Panc1 (cell line): ENCODE data around the gene FAM81A. TPM values are rescaled to one million over a fixed set of nuclear protein-coding genes. Genes with fewer than 3 reads are reported as not detected.
"Not testable (repeated sequence)": the region's sequence is repeated elsewhere in the genome, so short reads cannot be mapped to it uniquely, and the experiment has no call there.

ENCODE experiments used
- ATAC-seq: fragments of 200-7000 bp; cut with Tn5 transposase; 2 replicates; pipeline ENCODE4 v1.9.1; 2020; ENCODE audit warnings: mild to moderate bottlenecking, moderate library complexity
- BruUV-seq: library from RNA; stranded (reverse); fragments of 400-500 nt; replicated peaks from 2 replicates; lab custom pipeline; 2021; lab: Mats Ljungman, UMichigan
- CTCF ChIA-PET: fragments of 300-600 bp; sonication (Branson Sonifier 250); formaldehyde crosslinking; loops from one replicate; lab custom pipeline; 2022; ENCODE audit warnings: antibody characterized with exemption; lab: Charles Lee
- POLR2A ChIA-PET: fragments of 300-600 bp; sonication (Branson Sonifier 250); formaldehyde crosslinking; loops from one replicate; lab custom pipeline; 2022; ENCODE audit warnings: antibody characterized with exemption; lab: Charles Lee
- DNase-seq: peaks from one replicate; pipeline ENCODE4 v3.0.0-alpha.2; 2010; ENCODE audit warnings: low read depth, low spot score
- H3K27ac ChIP-seq: 2 replicates; pipeline ENCODE4 v1.5.1; 2011; ENCODE audit warnings: mild to moderate bottlenecking, low read length, inconsistent platforms
- H3K27me3 ChIP-seq: fragments of 200-500 bp; sonication (Bioruptor generic); 2 replicates; pipeline ENCODE4 v1.6.0; 2014; ENCODE audit warnings: low read length, inconsistent platforms; ENCODE audit not compliant: control insufficient read depth, insufficient read depth
- H3K36me3 ChIP-seq: fragments of 200-500 bp; sonication (Bioruptor generic); 2 replicates; pipeline ENCODE4 v1.5.1; 2014; ENCODE audit warnings: inconsistent platforms, mild to moderate bottlenecking, low read length, moderate library complexity; ENCODE audit not compliant: control insufficient read depth, insufficient read depth
- H3K4me1 ChIP-seq: 2 replicates; pipeline ENCODE4 v1.5.1; 2011; ENCODE audit warnings: inconsistent platforms, mild to moderate bottlenecking, low read length, moderate library complexity; ENCODE audit not compliant: control insufficient read depth, insufficient read depth
- H3K4me3 ChIP-seq, 2 experiments: 2 replicates each; pipeline ENCODE4 v1.5.1; 2011 to 2012; ENCODE audit warnings: low read depth in 2 of 2, low read length in 2 of 2, mild to moderate bottlenecking in 2 of 2, inconsistent platforms in 1 of 2, moderate library complexity in 1 of 2
- H3K9me3 ChIP-seq: fragments of 200-500 bp; sonication (Bioruptor generic); 2 replicates; pipeline ENCODE4 v1.5.1; 2014; ENCODE audit warnings: low read depth, mild to moderate bottlenecking, inconsistent platforms, low read length, moderate library complexity; ENCODE audit not compliant: control insufficient read depth, insufficient read depth
- CTCF ChIP-seq: fragments of 450-650 bp; IDR thresholded peaks from 2 replicates; pipeline ENCODE4 v1.5.1; 2017; ENCODE audit warnings: mild to moderate bottlenecking
- POLR2AphosphoS5 ChIP-seq: IDR thresholded peaks from 2 replicates; pipeline ENCODE4 v1.6.1; 2012; ENCODE audit warnings: mild to moderate bottlenecking, low read depth, low read length, moderate library complexity
- REST ChIP-seq, 2 experiments: IDR thresholded peaks; 2 replicates each; pipeline ENCODE4 v1.6.1; 2011 to 2012; ENCODE audit warnings: low read depth in 2 of 2, control low read depth in 1 of 2, low read length in 1 of 2, mild to moderate bottlenecking in 1 of 2, moderate library complexity in 1 of 2; ENCODE audit not compliant: insufficient read depth in 1 of 2
- SIN3A ChIP-seq: IDR thresholded peaks from 2 replicates; pipeline ENCODE4 v1.6.1; 2012; ENCODE audit warnings: low read depth, mild to moderate bottlenecking, low read length, moderate library complexity, borderline replicate concordance; ENCODE audit not compliant: insufficient read depth
- TCF7L2 ChIP-seq: IDR thresholded peaks from 2 replicates; pipeline ENCODE4 v1.6.1; 2011; ENCODE audit warnings: mild to moderate bottlenecking, low read depth, low read length, inconsistent platforms
- in situ Hi-C: cut with HindIII; loops from 2 replicates; pipeline ENCODE4 v1.10.0; 2016; ENCODE audit warnings: low sequenced_read_pairs, low pct_unique_long_range_greater_than_20kb
- intact Hi-C: fragments of 100-400 bp; cut with micrococcal nuclease; formaldehyde crosslinking; loops from one replicate; pipeline ENCODE4 v1.10.0; 2022; ENCODE audit not compliant: unreplicated experiment
- total RNA-seq: library from RNA; stranded (reverse); gene quantifications from one replicate; pipeline ENCODE4 v1.2.1, GENCODE V29; 2021; ENCODE audit not compliant: unreplicated experiment

The FAM81A gene
- total RNA-seq, 1 experiment from 2014 or later: 7.3 TPM

DNA sequence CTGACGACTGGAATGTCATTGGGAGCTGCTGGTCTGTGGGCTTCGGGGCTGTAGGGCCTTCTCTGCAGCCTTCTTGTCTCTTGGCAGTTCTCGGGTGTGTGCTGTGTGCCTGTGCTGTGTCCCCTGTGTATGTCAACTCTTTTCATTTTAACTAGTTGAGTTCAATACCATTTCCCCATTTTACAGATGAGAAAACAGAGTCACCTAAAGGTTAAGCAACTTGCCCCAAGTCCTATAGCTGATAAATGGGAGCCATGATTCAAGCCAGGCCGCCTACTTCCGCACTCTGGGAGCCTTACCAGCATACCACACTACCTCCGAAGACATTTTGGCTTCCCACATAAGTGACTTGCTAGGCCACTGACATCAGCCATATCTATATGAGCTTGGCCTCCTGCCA, 85.7 kb downstream of the FAM81A start:
- intact Hi-C loops: no loop called here
- Histone ChIP-seq H3K36me3 (no peaks in the 10 kb centered on the region), H3K4me1 (no peaks in the 10 kb centered on the region), H3K27ac (no peak overlapping the region), H3K9me3 (no peaks in the 10 kb centered on the region), H3K27me3 (no peaks in the 10 kb centered on the region), H3K4me3 (no peak overlapping the region)
- DNase-seq (no peak), ATAC-seq (no peak)
- no peak for TF ChIP-seq REST (IDR thresholded peaks at IDR 0.05; ENCODE audit: insufficient read depth in 1 of 2, low read depth in 2 of 2, low read length in 1 of 2)
- TF ChIP-seq SIN3A: no peak
- no peak for TF ChIP-seq POLR2AphosphoS5
- no peak for TF ChIP-seq TCF7L2
- no peak for TF ChIP-seq CTCF
- POLR2A ChIA-PET: no interaction called here
- BruUV-seq: no TSS peak
- in situ Hi-C loops: no loop called here
- CTCF ChIA-PET: no interaction called here

GRCh38 chr15:59524331-59524731, 86.3 kb downstream of the FAM81A start:
- no peak for ATAC-seq
- TF ChIP-seq REST (IDR thresholded peaks at IDR 0.05; ENCODE audit: insufficient read depth in 1 of 2, low read depth in 2 of 2, low read length in 1 of 2) (no peak), SIN3A (no peak), TCF7L2 (no peak), CTCF (no peak), POLR2AphosphoS5 (no peak)
- BruUV-seq: no TSS peak
- Histone ChIP-seq H3K4me1 (no peaks in the 10 kb centered on the region), H3K36me3 (no peaks in the 10 kb centered on the region), H3K27ac (no peak overlapping the region), H3K4me3 (no peak overlapping the region), H3K27me3 (no peaks in the 10 kb centered on the region), H3K9me3 (no peaks in the 10 kb centered on the region)
- intact Hi-C loops (no loop called here), in situ Hi-C loops (no loop called here)
- DNase-seq: no peak
- POLR2A ChIA-PET: no interaction called here
- CTCF ChIA-PET: no interaction called here

GRCh38 chr15:59526466-59526865, 88.5 kb downstream of the FAM81A start:
- POLR2A ChIA-PET, H3K27me3 ChIP-seq, H3K9me3 ChIP-seq, H3K27ac ChIP-seq, DNase-seq, ATAC-seq, H3K4me1 ChIP-seq, in situ Hi-C loops, intact Hi-C loops, H3K36me3 ChIP-seq, BruUV-seq, H3K4me3 ChIP-seq: not testable (repeated sequence)
- CTCF ChIA-PET: interaction anchor here (0.6 kb wide), 1 partner anchor 33 kb away, joined by 3 read pairs; no protein-coding TSS in a partner anchor
